HG03196 (cell line): ENCODE results near the gene TOLLIP.

Source experiments
- ATAC-seq: cut with Tn5 transposase; IDR thresholded peaks from one replicate; pipeline ENCODE4 v1.9.1; 2021; ENCODE audit not compliant: unreplicated experiment

Gene TOLLIP

DNA sequence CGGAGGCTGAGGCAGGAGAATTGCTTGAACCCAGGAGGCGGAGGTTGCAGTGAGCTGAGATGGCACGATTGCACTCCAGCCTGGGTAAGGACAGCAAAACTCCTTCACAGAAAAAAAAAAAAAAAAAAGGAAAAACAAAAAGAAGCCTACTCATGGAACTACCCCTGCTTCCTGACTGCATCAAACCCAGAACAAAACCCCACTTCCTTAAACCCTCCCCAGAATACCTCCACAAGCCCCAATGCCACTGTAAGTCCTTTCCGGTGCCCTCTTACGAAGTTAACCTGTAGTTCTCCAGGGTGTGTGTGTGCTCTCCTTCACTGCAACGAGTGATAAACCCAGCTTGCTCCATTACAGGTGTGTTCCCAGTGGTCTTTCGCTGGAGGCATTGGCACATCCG, 8.6 kb upstream of the TOLLIP start:
- no peak for ATAC-seq

DNA sequence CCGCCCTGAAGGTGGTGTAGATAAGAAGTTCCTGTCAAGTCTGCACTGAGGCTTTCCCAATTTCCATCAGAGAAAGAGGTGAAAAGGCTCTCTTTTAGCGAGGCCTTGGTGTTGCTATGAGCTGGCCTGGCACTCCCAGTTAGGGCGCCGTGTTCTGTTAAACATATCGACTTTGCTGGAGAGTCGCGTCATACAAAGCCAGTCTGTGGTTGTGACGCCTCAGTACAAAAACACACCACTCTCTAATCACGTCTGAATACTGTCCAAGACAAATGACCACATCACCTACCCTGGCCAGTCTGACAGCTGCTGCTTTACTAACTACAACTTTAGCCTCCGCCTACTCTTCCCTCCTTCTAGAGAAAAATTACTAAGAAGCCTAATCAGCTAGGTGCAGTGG, 8.0 kb upstream of the TOLLIP start:
- ATAC-seq: no peak

DNA sequence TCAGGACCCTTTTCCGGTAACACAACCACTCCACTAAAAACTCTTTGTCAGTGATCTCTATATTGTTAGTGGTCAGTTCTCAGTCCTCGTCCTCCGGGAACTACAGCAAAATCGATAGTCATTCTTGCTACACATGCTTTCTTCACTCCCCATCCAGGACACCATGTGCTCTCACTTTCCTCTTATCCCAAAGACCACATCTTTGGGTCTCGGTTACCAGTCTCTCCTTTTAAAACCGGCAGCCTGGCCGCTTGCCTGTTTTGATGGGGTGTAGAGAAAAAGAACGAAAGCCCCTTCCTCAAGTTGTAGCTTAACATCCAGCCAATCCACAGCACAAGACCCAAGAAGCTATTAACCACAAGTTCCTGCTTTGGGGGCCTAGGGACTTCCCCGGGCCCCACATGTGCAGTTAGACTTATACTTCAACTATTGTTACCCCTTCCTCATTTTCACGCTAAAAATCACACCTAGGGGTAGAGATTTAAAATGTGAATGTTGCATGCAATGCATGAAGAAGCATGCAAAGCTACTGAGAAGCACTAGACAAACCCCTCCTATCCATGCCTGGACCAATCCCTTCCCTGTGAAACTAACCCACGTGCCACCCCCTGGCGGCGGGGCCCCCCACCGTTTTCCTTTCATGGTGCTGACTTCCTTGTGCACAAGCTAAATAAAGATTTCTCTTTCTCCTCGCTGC, 1.5 kb upstream of the TOLLIP start:
- ATAC-seq: no peak

DNA sequence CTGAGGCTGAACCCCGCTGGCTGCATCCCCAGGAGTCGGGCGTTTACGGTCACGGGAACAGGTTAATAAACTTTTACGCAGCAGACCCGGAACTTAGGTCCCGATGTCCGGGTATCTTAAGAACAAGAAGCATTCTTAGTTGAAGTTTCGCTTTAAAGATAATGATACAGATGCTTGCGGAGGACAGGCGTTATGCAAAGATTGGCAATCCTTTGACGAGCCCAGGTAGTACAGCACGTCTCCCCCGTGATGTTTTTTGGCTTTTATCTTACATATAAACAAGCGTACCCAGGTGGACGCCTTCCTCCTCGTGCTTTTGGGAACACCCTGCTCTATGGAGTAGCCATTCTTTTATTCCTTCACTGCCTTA, 871 bp upstream of the TOLLIP start:
- ATAC-seq: no peak

DNA sequence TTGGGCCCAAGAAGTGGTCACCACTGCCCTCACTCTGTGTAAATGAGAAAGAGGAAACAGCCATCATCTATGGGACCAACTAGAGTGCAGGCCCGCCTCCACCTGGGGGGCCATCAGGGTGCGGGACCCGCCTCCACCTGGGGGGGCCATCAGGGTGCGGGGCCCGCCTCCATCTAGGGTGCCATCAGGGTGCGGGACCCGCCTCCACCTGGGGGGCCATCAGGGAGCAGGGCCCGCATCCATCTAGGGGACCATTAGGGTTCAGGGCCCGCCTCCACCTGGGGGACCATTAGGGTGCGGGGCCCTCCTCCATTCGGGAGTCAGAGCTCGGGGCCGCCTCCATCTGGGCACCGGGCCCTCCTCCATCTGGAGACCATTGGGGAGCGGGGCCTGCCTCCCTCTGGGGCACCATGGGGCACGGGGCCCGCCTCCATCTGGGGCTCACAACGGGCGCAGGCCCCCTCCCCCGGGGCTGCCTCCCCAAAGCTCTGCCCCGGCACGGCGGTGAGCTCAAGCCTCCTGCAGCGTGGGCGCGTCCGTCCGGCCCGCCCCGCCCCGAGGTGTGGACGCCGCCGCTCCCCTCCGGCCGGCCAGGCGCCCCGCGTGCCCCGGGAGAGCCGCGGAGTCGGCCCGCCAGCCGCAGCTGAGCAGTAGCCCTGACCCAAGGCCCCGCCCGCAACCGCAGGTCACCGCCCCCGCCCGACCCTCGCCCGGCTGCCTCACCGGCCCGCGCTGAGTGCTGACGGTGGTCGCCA, 512 bp downstream of the TOLLIP start:
- ATAC-seq: peak; percentile 36

DNA sequence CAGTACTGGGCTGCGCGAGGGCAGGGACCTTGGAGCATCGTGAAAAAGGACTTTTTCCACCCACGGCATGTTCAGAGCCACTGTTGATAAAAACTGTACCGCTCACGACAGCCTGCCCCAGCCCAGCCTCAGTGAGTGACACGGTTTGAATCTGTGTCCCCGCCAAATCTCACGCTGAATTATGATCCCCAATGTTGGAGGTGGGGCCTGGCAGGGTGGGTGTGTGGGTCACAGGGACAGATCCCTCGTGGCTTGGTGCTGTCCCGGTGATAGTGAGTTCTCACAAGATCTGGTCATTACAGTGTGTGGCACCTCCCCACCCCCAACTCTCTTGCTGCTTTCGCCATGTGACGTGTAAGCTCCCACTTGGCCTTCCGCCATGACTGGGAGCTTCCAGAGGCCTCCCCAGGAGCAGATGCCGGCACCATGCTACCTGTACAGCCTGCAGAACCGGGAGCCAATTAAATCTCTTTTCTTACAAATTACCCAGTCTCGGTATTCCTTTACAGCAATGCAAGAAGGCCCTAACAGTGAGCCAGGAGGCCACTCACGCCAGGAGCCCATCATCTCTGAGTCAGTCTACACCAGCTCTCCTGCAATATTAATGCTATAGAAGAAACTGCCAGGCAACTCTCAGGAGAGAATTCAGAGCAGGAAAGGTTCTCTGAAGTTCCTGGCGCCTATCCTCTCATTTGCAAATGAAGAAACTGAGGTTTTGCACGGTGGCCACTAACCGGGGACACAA, 1.3 kb downstream of the TOLLIP start:
- ATAC-seq: no peak

DNA sequence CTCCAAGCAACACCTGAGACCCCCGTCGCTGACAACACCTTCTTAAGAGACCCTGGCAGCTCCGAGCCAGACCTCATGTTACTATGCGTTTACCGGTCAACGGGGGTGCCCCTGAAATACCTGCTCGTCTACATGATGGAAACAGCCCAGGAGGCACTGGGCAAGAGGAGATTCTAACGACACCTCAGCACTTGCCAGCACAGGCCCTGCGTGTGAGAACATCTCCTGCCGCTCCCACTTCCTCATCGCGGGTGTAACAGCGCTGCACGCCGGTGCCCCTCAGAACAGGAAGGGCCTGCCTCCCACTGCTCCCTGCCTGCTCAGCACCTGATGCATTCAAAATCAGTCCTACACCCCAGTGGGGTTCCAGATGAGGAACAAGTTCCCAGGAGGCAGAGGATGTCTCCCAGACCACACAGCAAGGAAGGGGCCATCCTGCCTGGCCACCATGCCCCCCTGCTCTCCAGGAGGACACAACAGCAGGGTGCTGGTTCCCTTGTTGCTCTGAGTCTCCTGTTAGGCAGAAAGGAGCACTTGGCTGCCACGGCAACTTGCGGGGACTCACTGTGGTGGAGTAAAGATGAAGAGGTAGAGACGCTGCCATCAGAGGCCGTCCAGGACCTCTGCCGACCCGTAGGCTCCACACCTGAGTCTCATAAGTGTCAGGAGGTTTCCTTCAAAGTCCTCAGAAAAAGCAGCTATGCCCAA, 2.1 kb downstream of the TOLLIP start:
- no peak for ATAC-seq

DNA sequence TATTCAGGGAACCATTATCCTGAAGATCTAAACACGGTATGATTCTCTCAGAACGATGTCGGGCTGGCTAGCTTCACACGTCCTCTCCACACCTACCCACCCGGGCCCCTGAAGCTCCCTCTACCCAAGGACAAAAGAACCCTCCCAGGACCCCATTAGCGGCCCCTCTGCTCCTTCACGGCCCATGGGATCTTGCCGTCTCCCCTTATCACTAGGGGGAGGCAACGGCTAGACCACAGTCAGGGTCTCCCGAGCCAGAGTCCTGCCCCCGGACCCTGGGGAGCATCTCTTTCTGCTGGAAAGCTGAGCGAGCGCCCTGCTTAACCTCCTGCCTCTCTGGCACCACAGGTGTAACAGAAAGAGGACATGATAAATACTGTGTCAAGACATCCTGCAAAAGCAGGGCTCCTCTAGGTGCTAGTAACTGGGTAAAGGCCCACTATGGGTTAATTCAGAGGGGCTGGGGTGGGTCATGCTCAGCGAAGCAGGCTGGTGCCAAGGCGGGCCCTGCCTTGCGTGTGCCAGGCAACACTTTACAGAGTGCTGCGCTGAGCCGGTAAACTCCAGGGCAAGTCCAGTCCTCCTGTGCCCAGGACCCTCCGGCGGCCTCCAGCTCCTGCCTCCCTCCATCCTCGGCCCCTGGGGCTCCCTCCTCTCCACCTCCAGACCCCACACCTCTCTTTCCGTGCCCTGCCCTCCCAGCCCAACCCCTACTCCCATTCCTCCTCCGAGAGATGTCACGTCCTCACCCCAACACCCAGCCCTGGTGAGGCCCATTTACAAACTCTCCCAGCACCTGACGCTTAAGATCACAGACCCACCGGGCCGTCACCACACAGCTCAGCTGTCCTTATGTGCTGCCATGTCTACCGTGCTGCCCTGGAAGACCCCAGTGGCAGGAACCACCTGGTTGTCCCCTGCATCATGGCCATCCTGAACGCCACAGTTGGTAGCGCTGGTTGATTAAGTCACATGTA, 3.0 kb downstream of the TOLLIP start:
- ATAC-seq: no peak

DNA sequence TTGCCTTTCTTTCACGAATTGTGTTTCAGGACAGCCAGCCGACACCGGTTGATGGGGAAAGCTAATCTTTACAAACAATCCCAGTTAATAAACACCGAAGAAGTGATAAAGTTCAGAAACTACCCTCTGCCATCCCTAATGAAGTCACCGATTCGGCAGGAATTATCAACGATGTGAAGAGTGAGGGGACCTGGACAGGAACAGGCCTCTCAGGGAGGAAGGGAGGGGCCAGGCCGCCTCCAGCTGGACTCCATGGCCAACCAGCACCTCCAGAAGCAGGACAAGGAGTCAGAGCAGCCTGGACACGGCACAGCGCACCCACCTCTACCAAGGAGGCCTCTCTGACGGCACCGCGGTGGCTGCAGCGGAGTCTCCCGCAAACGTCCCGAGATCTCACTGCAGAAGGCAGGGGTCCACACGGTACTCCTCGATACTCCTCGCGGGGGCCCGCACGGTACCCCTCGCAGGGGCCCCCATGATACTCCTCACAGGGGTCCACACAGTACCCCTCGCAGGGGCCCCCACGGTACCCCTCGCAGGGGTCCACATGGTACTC, 3.9 kb downstream of the TOLLIP start:
- ATAC-seq: no peak

DNA sequence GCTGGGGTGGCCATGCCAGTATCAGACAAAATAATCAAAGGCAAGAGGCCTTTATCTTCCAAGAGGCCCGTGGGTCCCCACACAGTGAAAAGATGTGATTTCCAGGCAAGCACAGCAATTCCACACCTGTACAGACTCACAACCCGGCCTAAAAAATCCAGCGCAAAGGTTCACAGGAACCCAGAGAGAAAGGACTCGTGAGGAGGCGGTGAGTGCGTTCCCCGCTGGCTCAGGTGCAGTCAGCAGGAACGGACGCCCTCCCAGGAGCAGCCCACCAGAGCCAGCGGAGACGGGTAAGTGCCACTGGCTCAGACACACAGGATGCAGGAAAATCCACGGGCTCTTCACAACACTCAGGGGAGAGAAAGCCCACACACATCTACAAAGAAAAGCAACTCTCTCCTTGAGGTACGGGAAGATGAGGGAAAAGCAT, 4.4 kb downstream of the TOLLIP start:
- ATAC-seq: no peak

DNA sequence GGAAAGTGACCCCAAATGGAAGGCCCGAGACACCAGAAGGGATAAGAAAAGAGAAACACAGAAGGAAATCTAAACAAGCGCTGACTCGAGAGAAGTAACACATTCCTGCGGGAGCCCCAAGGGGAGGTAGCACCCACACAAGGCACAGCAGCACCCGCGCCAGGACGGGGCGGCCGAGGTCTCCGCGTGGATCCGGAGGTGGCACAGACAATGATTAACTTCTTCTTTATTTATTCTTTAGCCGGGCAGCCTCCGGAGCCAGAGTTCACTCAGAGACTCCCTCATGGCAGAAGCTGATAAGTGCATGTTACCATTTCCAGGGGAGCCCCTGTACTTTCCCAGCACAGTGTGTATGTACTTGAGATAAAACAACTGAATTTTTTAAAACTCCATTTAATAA, 5.1 kb downstream of the TOLLIP start:
- ATAC-seq: no peak

DNA sequence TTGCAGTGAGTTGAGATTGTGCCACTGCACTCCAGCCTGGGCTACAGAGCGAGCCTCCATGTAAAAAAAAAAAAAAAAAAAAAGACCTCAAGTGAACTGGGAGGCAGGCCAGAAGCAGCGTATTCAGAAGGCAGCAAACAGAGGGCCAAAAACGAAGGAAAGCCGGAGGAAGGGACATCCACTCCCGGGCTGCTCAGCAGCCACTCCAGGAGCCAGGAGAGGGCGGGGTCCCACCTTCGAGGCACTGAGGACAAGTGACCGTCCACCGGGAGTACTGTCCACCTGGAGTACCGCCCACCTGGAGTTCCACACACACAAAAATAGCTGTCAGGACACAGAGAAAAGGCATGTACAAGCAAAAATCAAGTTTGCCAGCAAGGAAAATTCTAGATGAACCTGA, 5.5 kb downstream of the TOLLIP start:
- no peak for ATAC-seq

DNA sequence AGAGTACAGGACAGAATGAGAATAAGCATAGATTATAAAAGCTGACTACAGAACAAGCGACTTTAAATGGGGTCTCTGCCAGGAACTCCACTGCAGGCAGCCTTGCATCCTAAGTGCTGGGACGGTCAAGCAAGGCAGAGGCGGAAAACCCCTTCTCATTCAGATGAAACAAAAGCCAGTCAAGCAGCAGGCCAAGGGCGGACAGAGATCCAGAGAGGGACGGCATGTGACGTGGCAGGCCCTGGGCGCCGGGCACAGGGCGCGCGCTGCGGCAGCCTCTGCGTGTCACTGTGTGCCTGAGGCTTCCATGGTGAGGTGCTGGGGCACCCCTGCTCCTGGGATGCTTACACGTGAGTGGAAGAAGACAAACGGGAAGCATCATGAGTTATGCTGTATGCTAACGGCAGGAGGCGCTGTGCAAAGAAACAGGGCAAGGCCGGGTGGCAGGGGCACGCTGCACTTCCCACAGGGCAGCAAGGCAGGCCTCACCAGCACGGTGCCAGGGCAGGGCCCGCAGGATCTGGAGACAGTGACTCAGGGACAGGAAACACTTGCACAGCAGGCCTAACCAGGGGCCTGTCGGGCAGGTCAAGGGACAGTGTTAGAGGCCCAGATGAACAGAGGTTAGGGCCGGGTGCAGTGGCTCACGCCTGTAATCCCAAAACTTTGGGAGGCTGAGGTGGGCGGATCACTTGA, 6.2 kb downstream of the TOLLIP start:
- ATAC-seq: no peak

DNA sequence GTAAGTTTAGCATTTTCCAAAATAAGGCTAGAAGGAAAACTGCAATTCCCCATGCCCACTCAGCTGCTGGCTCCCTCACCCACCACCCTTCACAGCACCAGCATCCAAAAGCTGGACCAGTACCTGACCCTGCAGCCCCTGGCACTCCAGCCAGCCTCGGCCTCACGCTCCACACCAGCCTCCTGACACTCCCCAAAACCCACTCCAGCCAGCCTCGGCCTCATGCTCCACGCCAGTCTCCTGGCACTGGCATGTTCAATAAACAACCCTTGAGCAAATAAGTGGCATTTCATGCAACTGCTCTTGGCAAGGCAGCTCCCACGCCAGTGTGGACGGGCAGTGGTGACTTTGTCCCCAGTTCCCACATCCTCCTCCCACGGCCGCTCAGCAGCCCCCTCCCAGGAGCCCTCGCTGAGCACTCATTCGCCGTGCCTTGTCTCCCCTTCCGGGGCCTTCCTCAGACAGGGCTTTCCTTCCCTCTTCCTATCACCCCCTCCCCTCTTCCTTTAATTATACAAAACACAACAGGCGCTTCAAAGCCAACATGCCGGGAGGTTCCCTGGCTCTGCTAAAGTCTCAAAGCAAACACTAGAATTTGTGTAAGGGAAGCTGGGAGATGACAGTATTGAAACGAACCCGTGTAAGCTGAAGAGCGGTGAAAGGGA, 6.8 kb downstream of the TOLLIP start:
- no peak for ATAC-seq

DNA sequence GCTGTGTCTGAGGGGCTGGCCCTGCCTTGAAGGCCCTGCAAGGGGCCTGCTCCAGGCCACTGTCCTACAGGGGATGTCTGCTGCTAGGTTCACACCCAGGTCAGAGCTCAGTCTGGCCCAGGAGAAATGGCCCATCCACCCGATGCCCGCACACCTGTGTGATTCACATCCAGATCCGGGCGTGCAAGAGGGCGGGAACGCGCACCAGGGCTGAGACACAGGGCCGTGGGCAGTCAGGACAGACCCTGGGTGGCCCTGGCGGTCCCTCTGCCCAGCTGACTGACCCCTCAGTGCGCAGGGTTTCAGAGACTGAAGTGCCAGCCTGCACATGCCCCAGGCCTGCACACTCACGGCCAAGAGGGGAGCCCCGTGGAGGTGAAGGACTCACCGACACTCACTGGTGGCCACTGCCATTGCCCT, 7.4 kb downstream of the TOLLIP start:
- no peak for ATAC-seq

DNA sequence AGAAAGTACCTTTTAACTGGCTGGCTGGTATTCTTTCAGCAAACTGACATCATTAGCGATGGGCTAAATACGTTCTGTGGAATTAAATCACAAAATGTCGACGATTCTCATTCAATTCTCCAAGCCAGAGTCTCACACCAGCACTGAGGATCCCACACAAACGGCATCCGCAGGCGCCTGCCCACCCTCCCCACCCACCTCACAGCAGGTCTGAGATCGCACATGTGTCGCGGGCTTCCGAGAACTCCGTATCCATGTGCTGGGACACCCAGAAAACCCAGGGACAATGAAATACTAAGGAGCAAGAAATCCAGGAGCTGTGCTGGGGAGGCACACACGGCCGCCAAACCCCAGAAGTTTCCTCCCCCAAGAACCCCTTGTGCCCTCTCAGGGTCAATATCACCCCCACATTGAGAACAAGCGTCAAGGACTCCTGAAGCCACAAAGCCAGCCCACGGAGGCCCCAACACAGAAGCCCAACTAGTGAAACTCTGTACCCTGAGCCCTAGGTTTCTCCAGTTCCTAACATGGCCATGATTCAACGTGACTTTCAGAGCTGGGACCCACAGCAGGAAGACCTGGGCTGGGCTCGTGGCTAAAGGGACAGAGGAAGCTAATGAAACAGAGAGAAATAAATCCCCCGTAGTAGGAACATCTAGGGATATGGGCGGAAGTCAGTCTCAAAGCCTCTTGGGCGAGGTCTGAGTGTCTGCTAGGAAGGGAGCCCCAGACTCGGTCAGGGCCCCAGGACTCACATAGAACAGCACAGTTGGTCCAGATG, 8.0 kb downstream of the TOLLIP start:
- ATAC-seq: no peak

DNA sequence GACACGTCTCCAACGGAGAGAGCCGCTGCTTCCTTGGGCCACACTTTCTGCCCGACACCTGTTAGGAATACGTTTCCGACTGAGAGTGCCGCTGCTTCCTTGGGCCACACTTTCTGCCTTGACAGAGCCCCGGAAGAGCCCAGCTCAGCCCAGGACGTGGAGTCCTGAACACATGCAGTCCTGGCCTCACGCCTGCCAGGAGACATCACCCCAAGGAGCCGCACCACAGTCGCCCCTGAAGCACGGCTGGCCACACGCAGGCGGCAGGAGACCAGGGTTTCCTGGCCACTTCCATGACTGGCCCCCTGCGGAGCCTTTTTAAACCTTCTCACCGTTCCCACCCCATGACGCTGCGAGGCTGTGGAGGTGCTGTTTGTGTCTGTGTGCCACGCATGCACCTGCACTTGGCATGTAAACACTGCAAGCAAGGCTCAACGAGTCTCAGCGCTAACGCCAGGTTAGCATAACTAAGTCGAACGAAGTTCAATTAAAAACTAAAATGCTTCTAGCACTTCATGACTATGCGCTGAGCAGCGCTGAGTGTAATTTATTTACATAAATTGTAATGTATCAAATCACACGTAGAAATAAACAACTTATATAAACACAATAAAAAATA, 8.8 kb downstream of the TOLLIP start:
- no peak for ATAC-seq

DNA sequence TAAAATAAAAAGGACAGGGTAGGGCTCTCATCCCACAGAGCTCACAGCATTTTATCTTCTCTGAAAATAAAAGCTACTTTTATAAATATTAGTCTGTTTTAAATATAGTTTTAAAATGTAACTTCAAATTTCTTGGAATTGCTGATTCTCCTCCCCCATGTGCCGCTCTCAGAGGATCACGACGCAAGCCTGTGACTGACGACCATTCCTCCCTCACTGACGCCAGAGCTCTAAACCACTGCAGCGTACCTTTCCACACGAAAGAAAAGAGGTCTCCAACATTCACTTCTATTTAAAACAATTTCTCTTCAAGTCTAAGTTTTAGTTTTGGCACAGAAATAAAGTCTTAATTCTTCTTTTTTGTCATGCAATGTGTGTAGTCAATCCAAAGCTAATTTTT, 9.3 kb downstream of the TOLLIP start:
- no peak for ATAC-seq
